ENCODE data around the gene ALLC.
"Not testable (repeated sequence)": the region's sequence is repeated elsewhere in the genome, so short reads cannot be mapped to it uniquely, and the experiment has no call there.

The ALLC gene

DNA sequence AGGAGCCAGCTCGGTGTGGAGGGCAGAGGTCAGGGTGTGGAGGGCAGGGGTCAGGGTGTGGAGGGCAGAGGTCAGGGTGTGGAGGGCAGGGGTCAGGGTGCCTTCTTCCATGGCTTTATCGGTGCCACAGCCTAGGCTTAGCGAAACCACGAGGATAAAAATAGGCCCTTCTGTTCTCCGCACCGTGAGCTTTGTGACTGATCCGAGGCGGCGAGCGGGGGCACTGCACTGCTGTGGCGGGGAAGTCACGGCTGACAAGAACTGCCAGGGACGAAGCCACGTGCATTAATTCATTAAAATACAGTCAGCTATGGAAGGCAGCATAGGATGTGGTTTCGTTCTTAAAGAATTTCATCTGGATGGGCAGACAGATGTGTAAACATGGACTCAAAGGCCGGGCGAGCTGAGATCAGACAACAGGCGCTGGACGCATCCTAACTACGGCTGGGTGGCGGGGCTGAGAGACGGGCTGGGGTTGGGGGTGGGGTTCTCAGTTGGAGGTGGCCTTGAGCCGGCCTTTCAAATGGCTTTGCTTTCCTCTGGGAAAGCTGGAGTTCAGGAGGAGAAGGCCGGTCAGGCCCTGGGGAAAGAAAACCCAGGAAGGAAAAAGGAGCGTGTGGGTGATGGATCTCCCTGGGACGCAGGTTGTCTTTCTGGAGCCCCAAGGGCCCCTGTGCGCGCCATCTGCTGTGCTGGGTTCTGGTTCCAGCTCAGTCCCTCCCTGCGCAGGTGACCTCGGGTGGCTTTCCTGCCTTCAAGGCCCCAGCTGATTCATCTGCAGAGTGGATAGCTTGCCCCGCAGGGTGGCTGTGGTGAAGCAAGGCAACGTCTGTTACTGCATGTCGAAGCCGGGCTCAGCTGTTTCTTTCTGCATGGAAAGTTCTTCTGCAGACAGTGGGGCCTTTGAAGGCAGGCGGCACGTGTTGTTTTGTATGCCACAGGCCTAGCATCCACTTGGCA lies 958 bp upstream of the ALLC start:
- no peak for DNase-seq

DNA sequence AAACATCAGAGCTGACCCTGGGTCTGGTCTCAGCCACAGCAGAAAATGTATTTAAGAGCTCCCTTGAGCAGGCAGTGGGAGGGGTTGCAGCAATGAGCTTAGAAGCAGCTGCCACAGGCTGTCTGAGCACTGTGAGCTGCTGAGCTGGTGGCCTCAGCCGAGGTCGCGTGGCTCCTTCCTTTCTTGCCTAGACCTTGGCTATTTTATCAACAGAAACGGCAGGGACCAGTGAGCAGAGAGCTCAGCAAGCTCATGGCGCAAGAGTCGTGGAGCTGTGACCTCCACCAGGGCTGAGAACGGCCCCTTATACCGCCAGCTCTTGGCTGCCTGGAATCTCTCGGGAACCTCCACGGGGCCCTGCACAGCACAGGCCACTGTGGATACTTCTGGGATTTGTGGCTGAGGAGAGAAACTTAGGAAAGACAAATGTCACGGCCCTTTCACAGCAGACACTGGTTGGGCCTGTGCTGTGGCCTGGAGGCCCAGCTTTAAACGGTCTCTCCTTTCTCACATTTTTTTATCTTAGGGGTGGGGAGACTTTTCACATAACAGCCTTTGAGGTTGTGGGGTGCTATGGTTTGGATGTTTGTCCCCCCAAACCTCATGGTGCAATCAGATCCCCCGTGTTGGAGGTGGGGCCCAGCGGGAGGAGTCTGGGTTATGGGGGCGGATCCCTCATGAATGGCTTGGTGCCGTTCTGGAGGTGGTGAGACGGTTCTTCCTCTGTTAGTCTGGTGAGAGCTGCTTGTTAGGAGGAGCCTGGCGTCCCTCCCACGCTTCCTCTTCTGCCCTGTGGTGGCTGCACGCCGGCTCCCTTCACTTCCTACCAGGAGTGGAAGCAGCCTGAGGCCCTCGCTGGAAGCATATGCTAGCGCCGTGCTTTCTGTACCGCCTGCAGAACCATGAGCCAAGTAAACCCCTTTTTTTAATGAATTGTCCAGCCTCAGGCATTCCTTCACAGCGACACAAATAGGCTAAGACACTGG lies 1.7 kb downstream of the ALLC start:
- DNase-seq: no peak

DNA sequence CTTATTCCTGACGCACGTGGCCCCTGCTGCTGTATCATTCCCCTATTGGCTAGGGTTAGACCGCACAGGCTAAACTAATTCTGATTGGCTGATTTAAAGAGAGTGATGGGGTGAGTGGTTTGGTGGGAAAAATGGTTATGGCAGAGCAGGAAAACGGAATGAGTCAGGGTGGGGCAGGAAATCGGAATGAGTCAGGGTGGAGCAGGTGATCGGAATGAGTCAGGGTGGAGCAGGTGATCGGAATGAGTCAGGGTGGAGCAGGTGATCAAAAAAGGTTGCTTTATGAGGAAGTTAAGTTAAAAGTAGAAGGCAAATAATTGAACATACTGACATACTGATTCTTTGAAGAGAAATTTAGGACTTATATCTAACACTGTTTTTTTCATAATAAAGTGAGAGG lies 2.6 kb downstream of the ALLC start:
- DNase-seq: not testable (repeated sequence)

DNA sequence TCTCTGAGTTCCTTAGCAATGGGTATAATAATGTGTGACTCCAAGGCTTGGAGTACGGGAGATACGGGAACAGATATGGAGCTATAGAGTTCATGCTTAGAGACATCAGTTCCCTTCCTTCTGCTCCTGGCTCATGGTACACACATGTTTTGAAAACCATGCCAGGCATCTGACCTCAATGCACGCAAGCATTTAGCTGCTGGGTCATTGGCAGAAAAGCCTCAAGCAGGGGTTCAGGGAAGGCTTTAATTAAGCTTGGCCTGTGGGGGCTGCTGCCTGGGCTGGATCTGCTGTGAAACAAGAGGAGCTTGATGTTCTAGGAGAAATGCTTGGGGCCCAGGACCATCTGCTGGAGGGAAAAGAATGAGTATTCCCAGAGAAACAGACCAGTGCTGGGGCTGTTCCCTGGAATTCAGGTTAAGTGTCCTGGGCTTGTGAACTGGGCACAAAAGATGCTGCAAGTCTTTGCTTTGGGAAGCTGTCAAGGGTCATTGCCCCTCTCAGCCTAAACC lies 3.2 kb downstream of the ALLC start:
- no peak for DNase-seq

DNA sequence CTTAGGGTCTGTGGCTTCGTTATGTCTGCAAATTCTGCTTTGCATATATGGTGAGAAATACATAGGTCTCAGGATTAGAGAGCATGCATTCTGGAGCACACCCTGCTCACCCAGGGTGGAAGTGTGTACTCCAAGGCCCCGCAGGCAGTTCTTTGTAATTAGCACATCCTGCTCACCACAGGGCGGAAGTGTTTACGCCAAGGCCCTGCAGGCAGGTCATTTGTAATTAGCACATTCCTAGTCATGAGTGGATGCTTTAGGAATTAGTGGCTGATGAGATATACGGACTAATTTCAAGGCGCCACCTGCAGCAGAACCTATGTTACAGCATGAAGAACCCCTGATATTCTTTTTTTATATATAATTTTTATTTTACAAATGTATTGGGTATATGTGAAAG lies 4.2 kb downstream of the ALLC start:
- DNase-seq: no peak

DNA sequence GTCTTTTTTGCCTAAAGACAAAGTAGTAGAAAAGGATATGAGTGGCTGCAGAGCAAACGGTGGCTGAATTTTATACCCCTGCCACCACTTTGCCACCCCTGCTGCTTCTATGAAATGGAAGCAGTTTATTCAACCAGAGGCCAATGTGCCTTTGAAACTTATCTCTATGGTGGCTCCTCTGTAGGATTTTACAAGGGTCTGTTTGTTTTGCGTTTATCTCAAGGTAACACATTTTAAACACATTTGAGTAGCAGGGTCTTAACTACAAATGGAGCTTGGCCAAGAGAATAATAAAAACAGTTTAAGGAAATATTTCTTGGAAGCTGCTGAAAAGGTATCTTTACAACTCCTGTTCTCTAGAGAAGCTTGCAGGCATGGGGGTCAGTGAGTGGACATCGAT lies 6.1 kb downstream of the ALLC start:
- DNase-seq: no peak

DNA sequence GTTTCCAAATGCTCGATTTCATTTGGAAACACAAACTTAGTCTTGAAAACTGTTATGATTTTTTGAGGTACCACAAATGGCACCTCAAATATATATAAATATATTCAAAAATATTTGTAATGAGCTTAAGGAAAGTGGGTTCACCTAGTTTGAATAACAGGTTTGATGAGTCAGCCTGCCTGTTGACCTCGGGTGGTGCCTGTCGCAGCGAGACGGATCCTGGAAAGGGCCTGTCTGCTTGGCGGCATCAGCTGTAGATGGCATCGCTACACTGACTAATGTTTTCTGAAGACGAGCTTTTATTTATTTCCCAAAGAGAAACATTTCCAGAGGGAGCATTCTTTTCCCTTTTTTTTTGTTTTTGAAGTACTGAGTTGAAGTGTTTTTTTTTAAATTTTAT lies 6.9 kb downstream of the ALLC start:
- DNase-seq: no peak

DNA sequence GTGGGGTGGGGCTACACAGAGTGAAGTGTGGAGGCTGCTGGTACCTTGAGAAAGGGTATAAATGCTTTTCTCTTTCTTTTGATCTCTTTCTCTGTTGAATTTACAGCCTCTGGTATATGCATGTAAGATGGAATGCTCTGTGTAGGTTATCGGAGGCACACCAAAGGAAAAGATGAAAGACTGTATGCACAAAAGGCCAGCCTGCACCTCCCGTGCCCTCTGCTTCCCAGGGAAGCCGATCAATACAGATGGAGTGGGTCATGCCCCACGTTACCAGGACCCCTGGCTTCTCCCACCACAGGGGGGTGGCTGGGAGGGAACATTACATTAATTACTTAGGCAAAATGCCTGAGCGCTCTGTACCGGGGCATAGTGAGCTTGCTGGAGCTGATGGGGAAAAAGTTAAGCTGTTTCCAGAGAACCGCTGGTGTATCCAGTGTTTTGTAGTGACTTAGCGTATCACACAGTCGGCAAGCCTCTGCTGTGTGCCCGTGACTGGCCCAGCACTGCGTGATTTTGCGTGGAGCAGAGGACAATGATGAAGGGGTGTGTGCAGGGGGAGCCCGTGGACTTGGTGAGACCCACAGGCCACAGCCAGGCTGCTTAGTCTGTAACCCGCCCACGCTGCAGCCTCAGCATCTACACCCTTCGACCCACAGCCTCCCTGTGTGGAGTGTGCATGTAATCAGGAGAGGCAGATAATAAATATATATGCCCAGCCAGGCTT lies 8.0 kb downstream of the ALLC start:
- DNase-seq: no peak

DNA sequence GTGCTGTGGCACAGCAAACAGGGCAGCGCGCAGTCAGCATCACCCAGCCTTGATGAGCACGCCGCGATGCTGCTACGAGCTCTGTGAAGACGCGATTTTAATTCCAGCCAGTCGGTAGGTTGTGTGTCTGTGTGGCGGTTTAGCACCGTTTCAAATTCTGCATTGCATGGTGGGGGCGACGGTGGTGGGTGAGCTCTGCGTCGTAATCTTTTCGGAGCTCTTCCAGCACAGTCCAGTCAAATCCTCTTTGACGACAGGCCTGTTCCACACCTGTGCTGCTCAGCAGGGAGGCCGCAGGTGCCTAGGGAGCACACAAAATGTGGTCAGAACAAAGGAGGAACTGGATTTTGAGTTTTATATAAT lies 8.6 kb downstream of the ALLC start:
- no peak for DNase-seq

DNA sequence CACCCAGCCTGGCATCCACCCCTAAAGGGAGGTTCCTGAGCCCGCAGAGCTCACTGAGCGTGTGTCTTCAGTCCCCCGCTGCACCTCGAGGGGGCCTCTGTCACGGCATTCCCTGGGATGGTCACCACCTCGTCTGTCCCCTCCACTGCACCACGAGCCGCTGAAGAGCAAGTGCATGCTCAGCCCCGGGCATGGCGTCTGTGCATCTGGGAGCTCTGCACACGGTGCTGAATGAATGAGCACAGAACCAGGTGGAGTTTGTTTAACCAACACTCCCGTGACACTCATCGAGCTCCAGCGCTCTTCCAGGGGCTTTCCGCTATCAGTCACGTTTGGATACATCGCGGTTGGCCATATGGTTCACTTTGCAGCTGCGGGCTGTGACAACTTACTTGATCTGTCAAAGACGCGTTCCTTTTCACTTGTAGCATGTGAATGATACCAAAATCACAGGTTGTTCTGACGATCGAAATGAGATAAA lies 9.2 kb downstream of the ALLC start:
- DNase-seq: no peak

DNA sequence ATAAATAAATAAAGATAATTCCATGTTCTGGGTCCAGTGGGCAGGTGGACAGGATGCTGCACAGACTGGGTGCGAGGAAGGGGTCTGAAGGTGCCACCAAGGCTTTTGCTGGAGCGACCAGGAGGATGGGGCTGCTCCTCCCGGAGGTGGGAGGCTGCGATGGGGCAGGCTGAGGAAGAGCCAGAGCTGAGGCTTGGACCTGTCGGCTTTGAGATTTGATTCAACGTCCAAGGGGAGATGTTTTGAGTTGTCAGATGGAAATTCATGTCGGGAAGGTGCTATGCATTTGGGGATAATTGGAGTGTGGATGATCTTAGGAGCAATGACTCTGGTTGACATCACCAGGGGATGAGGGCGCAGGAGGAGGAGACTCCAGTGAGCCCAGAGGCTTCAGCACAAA lies 11.7 kb downstream of the ALLC start:
- no peak for DNase-seq

DNA sequence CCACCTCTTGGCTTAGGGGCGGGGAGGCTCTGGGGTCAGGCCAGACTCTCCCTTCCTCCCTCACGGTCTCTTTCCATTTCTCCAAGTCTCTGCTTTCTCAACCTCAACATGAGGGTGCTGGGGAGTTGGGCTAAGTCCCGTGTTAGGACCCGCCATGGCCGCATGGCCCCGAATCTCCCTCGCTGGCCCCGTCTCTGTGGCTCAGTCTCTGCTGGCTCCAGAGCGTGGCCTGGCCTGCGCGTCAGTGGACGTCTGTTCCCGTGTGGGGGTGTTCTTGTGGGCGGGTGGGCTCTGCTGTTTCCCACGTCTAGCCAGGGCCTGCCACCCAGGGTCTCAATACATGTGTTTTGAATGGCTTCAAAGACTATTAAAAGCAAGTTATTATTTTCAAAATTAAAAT lies 12.4 kb downstream of the ALLC start:
- DNase-seq: no peak

DNA sequence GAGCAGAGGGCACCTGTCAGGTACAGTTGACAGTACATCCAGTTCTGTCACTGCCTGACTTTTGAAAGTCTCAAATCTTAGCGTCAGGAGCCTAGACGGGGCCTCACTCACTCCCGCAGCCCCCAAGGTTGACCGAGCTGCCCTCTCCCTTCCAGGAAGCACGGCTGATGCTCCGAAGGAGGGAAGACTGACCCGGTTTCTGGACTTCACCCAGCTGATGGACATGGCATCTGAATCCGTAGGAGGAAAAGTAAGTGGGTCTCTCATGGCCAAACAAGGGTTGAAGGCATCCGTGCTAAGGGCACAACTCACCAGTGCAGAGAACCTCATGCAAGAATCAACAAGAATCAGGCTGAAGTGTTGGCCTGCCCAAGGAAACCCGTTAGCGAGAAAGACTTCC lies 12.9 kb downstream of the ALLC start:
- DNase-seq: no peak

DNA sequence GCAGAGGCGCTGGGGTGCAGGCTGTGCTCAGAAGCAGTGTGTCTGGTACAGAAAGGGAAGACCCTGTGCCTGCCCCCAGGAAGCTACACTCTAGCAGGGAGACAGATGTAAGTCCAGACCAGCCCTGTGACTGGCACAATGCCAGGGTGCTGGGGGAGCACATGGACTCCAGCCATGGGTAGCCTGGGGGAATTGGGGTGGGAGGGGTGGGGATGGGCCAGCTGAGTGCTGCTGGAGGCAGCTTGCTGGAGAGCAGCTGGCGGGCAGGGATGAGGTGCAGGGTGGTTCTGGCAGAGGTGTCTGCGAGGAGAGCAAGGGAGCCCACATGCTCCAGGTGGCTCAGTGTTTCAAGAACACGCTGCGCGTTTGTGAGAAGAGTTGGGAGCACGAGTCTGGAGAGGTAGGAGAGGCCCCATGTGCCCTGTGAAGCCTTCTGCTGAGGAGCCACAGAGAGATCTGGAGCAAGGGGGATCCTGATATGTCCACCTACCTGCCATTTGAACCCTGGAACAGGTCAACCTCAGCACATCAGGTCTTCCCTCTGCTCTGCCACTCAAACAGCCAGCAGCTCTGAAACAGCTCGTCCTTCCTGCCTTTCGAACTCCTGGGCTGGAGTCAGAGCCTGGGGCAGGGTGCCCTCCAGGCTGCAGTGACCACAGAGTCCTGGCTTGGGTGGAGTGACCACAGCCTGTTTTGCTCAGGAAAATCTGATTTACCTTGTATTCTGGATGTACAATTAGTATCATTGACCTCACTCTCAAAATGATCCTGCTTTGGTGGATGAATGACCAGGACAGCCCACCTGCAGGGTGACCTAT lies 15.1 kb downstream of the ALLC start:
- DNase-seq: no peak

DNA sequence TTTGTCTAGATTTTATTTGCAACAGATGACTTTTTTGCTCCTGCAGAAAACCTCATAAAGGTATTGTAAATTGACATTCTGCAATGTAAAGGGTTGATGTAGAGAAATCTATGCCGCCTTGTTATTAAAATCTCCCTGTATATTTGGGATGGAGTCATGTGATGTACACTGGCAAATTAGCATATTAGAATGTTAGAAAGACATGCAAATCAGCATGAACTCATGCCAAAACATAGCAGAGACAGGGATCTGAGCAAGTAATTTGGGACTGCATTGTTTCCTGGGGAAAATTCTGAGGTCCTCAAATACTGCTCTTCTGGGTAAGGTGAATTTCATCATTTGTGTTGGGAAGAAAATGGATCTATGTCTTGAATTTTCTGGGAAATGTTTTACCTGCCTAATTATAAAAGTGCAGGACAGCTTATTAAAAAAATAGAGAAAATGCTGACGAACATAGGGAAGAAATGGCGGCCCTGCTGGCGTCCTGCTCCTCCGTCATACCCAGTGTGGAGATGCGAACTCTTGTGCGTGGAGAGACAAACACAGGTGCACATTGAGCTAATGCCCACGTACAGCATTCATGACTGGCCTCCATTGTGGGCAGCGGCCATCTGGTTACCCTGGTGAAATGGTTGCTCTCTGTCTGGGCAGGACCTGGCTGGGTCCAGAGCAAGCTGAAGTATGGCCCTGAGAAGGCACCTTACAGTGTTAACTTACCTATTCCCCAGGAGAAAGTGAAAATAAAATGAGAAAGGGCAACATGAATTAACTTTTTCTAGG lies 16.3 kb downstream of the ALLC start:
- DNase-seq: no peak

DNA sequence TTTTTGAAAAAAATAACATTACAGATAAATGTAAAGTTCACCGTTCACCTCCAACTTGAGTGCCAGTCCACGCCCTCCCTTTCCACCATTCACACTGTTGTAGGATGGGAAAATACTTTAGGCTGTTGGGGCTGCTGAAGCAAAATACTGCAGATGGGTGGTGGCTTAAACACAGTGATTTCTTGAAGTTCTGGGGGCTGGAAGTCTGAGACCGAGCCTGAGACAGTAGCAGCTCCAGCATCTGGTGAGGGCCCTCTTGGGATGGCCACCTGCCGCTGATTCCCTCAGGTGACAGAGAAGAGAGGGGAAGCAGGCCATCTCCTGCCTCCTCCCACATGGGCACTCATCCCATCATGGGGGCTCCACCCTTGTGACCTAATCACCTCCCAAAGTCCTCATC lies 17.7 kb downstream of the ALLC start:
- DNase-seq: no peak

DNA sequence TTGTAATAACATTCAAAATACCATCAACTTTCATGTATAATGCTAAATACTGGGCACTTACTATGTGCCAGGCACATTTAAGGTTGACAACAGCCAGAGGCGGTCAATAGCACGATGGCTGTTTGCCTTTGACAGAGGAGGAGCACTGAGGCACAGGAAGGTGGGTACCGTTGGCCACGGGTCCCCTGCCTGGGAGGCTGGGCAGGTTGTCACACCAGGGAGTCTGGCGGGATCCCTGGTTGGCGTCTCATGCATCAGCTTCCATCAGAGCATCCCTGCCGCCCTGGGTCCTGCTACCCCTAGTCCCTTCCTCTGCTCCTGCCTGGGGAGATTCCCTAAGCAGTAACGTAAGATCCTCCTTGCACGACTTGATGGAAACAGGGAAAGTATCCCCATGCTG lies 19.4 kb downstream of the ALLC start:
- no peak for DNase-seq

DNA sequence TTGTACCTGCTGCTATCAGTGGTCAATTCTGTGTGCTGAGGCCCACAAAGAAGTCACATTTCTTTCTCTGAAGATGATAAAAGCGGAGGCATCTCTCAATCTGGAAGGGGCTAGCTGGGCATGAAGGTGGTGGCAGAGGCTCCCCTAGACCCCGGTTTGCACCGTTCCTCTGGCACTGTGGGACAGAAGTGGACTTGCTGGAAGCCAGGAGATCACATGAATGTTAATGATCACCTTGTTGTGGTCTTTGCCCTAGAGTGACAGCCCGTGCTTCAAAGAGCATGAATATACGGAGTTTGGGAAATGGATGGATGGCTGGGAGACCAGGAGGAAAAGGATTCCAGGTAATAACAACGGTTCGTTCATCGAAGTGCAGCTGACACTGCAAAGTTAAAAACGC lies 20.2 kb downstream of the ALLC start:
- no peak for DNase-seq

DNA sequence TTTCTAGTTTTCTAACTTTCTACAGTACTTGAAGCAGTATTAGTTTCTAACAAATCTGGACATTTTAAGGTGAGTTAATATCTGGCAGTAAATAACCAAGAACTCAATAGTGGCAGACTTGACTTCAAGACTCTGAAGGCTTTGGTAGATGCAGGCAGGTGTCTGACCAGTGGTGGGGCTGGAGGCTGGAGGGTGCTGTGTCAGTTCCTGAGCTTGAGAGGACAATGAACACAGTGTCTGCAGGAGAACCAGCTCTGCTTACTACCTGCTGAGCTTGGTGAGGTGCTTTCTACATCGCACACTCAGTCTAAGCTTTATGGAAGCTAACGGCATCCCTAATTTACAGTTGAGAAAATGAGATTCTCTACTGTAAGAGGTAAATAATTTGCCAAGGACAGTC lies 21.2 kb downstream of the ALLC start:
- DNase-seq: no peak

DNA sequence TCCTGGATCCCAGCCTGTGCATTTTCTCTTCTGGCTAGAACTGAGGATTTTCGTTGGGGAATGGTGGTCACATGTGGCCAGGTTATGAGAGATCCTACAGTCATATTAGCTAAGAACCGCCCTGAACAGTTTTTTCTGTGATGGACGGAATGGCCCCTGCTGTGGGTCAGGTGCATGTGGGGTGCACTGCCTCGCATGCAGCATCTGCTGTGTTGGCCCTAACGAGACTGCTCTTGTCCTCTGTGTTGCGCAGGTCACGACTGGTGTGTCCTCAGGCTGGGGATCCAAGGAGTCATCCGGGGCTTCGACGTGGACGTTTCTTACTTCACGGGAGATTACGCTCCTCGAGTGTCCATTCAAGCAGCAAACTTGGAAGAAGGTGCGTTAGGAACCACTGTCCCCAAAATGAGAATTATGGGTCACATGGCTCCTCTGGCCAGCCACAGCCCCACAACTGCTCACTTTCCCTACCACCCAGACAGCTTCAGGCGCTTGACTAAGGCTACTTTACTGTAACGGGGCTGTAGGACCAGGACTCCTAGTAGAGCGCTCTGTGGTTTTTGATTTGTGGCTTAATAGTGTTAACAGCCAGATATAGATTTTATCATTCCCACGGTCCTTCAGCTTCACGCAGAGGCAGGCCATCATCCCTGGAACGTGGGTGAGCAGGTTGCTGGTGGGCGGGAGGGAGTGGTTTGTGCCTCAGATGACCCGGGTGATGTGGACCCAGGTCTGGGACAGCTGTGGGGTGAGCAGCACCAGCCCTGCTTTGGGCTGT lies 21.8 kb downstream of the ALLC start:
- no peak for DNase-seq

Measured in hematopoietic multipotent progenitor cell treated with erythropoietin and hydrocortisone succinate and interleukin-3 and kit ligand, for 8 days (in vitro differentiated cells).